K562 (cell line): ENCODE data around the gene IL12RB1. TPM values are rescaled to one million over a fixed set of nuclear protein-coding genes. Genes with fewer than 3 reads are reported as not detected.

ENCODE experiments used
- BCOR ChIP-seq: fragments of 450-650 bp; IDR thresholded peaks from 2 replicates; pipeline ENCODE4 v1.6.1; 2016
- CBX1 ChIP-seq: sonication (generic); IDR thresholded peaks from 2 replicates; pipeline ENCODE4 v1.6.1; 2016; ENCODE audit warnings: antibody characterized with exemption, low read depth, mild to moderate bottlenecking
- CBX3 ChIP-seq, 2 experiments: IDR thresholded peaks; 1 replicate in 1 of 2; 2 replicates in 1 of 2; pipeline ENCODE4 v1.6.1; 2012; ENCODE audit warnings: inconsistent platforms in 2 of 2, low read length in 2 of 2, borderline replicate concordance in 1 of 2, control low read depth in 1 of 2
- CREB1 ChIP-seq, 2 experiments: sonication (generic) in 1 of 2; formaldehyde crosslinking in 1 of 2; IDR thresholded peaks; 2 replicates each; pipeline versions ENCODE4 v1.6.1 to v1.8.0; 2012 to 2022; ENCODE audit warnings: inconsistent platforms in 1 of 2, mild to moderate bottlenecking in 1 of 2, missing genetic modification reagents in 1 of 2, moderate library complexity in 1 of 2
- FOXK2 ChIP-seq, 2 experiments: fragments of 450-650 bp; IDR thresholded peaks in 1 of 2; conservative IDR thresholded peaks in 1 of 2; 2 replicates each; pipeline ENCODE4 v1.6.1; 2016; ENCODE audit warnings: low read depth in 2 of 2, mild to moderate bottlenecking in 1 of 2
- GABPA ChIP-seq: fragments of 200-800 bp; sonication (Bioruptor generic); conservative IDR thresholded peaks from 2 replicates; pipeline ENCODE4 v1.6.1; 2016; ENCODE audit warnings: low read depth, missing genetic modification characterization, missing compliant biosample characterization
- HDAC2 ChIP-seq: fragments of 450-650 bp; IDR thresholded peaks from 2 replicates; pipeline ENCODE4 v1.6.1; 2016; ENCODE audit warnings: mild to moderate bottlenecking
- HDGF ChIP-seq: fragments of 450-650 bp; IDR thresholded peaks from 2 replicates; pipeline ENCODE4 v1.6.1; 2016
- JUN ChIP-seq, 2 experiments: sonication (generic) in 1 of 2; formaldehyde crosslinking in 1 of 2; IDR thresholded peaks; 2 replicates each; pipeline versions ENCODE4 v1.6.1 to v1.8.0; 2012 to 2022; ENCODE audit warnings: borderline replicate concordance in 2 of 2, mild to moderate bottlenecking in 2 of 2, improper control_type of control experiment in 1 of 2, low read depth in 1 of 2, low read length in 1 of 2, missing genetic modification reagents in 1 of 2
- MAFG ChIP-seq: fragments of 450-650 bp; conservative IDR thresholded peaks from 2 replicates; pipeline ENCODE4 v1.6.1; 2016; ENCODE audit warnings: missing genetic modification characterization, missing compliant biosample characterization
- MIER1 ChIP-seq: fragments of 450-650 bp; IDR thresholded peaks from 2 replicates; pipeline ENCODE4 v1.6.1; 2016; ENCODE audit warnings: antibody characterized with exemption, mild to moderate bottlenecking, low read depth
- NCOA6 ChIP-seq: fragments of 450-650 bp; IDR thresholded peaks from 2 replicates; pipeline ENCODE4 v1.6.1; 2017; ENCODE audit warnings: mild to moderate bottlenecking
- POLR2B ChIP-seq: fragments of 450-650 bp; IDR thresholded peaks from 2 replicates; pipeline ENCODE4 v1.6.1; 2018; ENCODE audit warnings: low read depth; ENCODE audit not compliant: partially characterized antibody
- PTBP1 ChIP-seq: fragments of 200-400 bp; formaldehyde crosslinking; IDR thresholded peaks from 2 replicates; pipeline ENCODE4 v1.6.1; 2017; ENCODE audit warnings: low read depth, low read length
- RCOR1 ChIP-seq, 2 experiments: IDR thresholded peaks; 2 replicates each; pipeline ENCODE4 v1.6.1; 2012; ENCODE audit warnings: low read depth in 2 of 2, low read length in 2 of 2, borderline replicate concordance in 1 of 2, improper control_type of control experiment in 1 of 2
- SMARCA5 ChIP-seq: fragments of 450-650 bp; IDR thresholded peaks from 2 replicates; pipeline ENCODE4 v1.6.1; 2016
- SMARCE1 ChIP-seq: fragments of 450-650 bp; IDR thresholded peaks from 2 replicates; pipeline ENCODE4 v1.7.1; 2016; ENCODE audit warnings: mild to moderate bottlenecking
- SP1 ChIP-seq: sonication (generic); formaldehyde crosslinking; IDR thresholded peaks from 2 replicates; pipeline ENCODE4 v1.8.1; 2022; ENCODE audit warnings: mild to moderate bottlenecking, missing genetic modification reagents
- ZFX ChIP-seq: sonication (generic); formaldehyde crosslinking; IDR thresholded peaks from 2 replicates; pipeline ENCODE4 v1.8.0; 2022; ENCODE audit warnings: mild to moderate bottlenecking, missing genetic modification reagents, moderate library complexity
- polyA plus RNA-seq, 8 experiments: library from polyadenylated mRNA; depleted of rRNA in 4 of 8; stranded (reverse) in 5 of 8; unstranded in 3 of 8; fragments of >200 nt; fragmentation: Nextera tagmentation in 2 of 8; fragmentation: Illumina TruSeq in 1 of 8; extraction: Ambion mirVana in 2 of 8; extraction: Trizol in 1 of 8; gene quantifications; 2 replicates each; pipeline versions ENCODE4 v1.2.1 to v1.2.3, GENCODE V29; 2011 to 2014; ENCODE audit warnings: inconsistent platforms in 1 of 8, missing spikeins in 1 of 8
- total RNA-seq, 7 experiments: library from RNA; depleted of rRNA in 6 of 7; stranded (reverse); fragments of >200 nt in 6 of 7; fragmentation: Illumina TruSeq in 2 of 7; extraction: Trizol in 2 of 7; gene quantifications; 2 replicates each; pipeline versions ENCODE4 v1.2.1 to v1.2.3, GENCODE V29; 2011 to 2021; ENCODE audit warnings: low replicate concordance in 1 of 7
- TF ChIP-seq, protein P1 (sequence below): fragments of 200-800 bp; sonication (Bioruptor generic); IDR thresholded peaks from 2 replicates; pipeline ENCODE4 v1.6.1; 2017; ENCODE audit warnings: missing genetic modification characterization, missing compliant biosample characterization

IL12RB1 gene
- total and polyA plus RNA-seq, 9 of the 15 experiments (the other 6 are each of a cell fraction or from before 2014, with no cell fraction given): 0.04 to 0.07 (median 0.06) TPM; not detected in 5

DNA sequence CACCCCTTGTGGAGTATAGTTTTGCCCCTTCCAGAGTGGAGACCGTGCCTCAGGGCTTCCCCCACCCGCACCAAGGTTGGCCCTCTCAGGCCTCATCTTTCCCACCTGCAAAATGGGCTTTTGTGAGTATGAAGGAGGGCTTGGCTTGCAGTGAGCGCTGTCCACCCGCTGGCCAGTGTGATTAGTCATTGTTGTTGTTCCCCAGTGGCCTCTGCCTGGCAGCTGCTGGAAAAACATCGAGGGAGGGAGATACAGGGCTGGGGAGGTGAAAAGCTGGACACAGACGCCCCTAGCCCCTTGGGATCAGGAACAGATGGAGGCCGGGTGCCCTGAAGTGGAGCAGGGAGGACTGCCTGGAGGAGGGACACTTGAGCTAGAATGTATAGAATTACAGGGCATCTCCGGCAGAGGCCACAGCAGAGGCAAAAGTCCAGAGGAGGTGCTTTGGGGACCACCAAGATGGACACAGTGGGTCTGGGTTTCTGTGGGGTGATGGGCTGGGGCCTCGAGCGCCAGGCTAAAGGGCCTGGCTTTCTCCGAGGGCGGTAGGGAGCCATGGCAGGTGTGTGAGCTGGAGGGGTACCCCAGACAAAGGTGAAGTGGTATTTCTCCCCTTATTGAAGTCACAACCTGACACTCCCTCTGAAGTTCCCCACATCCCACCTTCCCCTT lies 3.9 kb upstream of the IL12RB1 start (continued):
- peak; percentile 43; the same call in 1 of the 2 replicates for TF ChIP-seq SMARCE1
- peak; percentile 96 for TF ChIP-seq HDAC2
- TF ChIP-seq RCOR1 (IDR thresholded peaks at IDR 0.05; ENCODE audit: borderline replicate concordance in 1 of 2, low read depth in 2 of 2, low read length in 2 of 2): peak; percentile 39 to 95; a peak in 3 of 4 replicates
- no peak for TF ChIP-seq GABPA (tag)
- TF ChIP-seq JUN (IDR thresholded peaks at IDR 0.05; ENCODE audit: borderline replicate concordance, low read depth, low read length): 0 out of 2 replicates have a peak, but pooled peaks have one; percentile 40
- TF ChIP-seq JUN (CRISPR knock-in tag; IDR thresholded peaks at IDR 0.05; ENCODE audit: borderline replicate concordance): no peak
- 0 out of 2 replicates have a peak, but pooled peaks have one; percentile 59 for TF ChIP-seq MIER1
- peak; percentile 91; the same call in 1 of the 2 replicates for TF ChIP-seq HDGF
- peak; percentile 94 for TF ChIP-seq CBX1
- TF ChIP-seq FOXK2 (conservative IDR thresholded peaks at IDR 0.05 in 1 of 2, IDR thresholded peaks at IDR 0.05 in 1 of 2; ENCODE audit: low read depth in 2 of 2): peak; percentile 64 to 67; a peak in 3 of 4 replicates
- TF ChIP-seq CREB1 (IDR thresholded peaks at IDR 0.05): no peak
- no peak for TF ChIP-seq CREB1 (CRISPR knock-in tag; IDR thresholded peaks at IDR 0.05)
- TF ChIP-seq SP1 (CRISPR knock-in tag): peak; percentile 46; the same call in 1 of the 2 replicates
- TF ChIP-seq SMARCA5: peak; percentile 96
- peak; percentile 47 for TF ChIP-seq MAFG
- TF ChIP-seq NCOA6: no peak
- TF ChIP-seq POLR2B: no peak
- peak; percentile 49 to 65; a peak in 2 of 3 replicates for TF ChIP-seq CBX3 (IDR thresholded peaks at IDR 0.05; ENCODE audit: borderline replicate concordance in 1 of 2, low read length in 2 of 2)
- TF ChIP-seq ZFX (CRISPR knock-in tag): peak; percentile 45
- peak; percentile 22; the same call in 1 of the 2 replicates for TF ChIP-seq PTBP1
- TF ChIP-seq BCOR: peak; percentile 100
- TF ChIP-seq, protein P1, sequence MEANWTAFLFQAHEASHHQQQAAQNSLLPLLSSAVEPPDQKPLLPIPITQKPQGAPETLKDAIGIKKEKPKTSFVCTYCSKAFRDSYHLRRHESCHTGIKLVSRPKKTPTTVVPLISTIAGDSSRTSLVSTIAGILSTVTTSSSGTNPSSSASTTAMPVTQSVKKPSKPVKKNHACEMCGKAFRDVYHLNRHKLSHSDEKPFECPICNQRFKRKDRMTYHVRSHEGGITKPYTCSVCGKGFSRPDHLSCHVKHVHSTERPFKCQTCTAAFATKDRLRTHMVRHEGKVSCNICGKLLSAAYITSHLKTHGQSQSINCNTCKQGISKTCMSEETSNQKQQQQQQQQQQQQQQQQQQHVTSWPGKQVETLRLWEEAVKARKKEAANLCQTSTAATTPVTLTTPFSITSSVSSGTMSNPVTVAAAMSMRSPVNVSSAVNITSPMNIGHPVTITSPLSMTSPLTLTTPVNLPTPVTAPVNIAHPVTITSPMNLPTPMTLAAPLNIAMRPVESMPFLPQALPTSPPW (CRISPR knock-in tag): 0 out of 2 replicates have a peak, but pooled peaks have one; percentile 20
